Pancreas (tissue), 10 donors: Measurements from ENCODE around the gene GOT2. TPM values are rescaled to one million over a fixed set of nuclear protein-coding genes. Genes with fewer than 3 reads are reported as not detected.

Experiments
- ATAC-seq, 4 donors: fragments of 200-7000 bp; cut with Tn5 transposase; one replicate each; pipeline versions ENCODE4 v1.8.0 to v1.9.1; 2020; ENCODE audit warnings: mild to moderate bottlenecking in 4 of 4, moderate library complexity in 4 of 4
- DNase-seq, 6 donors: peaks; one replicate each; pipeline ENCODE4 v3.0.0-alpha.2; 2020
- FAIRE-seq: peaks from 2 replicates; lab custom pipeline; 2012; peaks lifted over from hg19 to GRCh38; lab: Jason Lieb, UNC
- H3K27ac ChIP-seq, 4 donors: fragments of 200-600 bp; sonication (generic); 1 replicate in 3 of 4; 2 replicates in 1 of 4; pipeline versions ENCODE4 v1.5.0 to v1.8.0; 2020
- H3K27me3 ChIP-seq, 4 donors: fragments of 200-600 bp; one replicate each; pipeline ENCODE4 v1.8.0; 2021
- H3K36me3 ChIP-seq, 3 donors: fragments of 200-600 bp; sonication (generic) in 1 of 3; one replicate each; pipeline versions ENCODE4 v1.5.0 to v1.8.0; 2020 to 2021
- H3K4me1 ChIP-seq, 3 donors: fragments of 200-600 bp; one replicate each; pipeline ENCODE4 v1.8.0; 2021
- H3K4me3 ChIP-seq, 4 donors: fragments of 200-600 bp; sonication (generic) in 2 of 4; one replicate each; pipeline versions ENCODE4 v1.5.0 to v1.8.0; 2020 to 2021
- H3K9me3 ChIP-seq, 4 donors: fragments of 200-600 bp; one replicate each; pipeline ENCODE4 v1.8.0; 2021
- CTCF ChIP-seq, 4 donors: fragments of 200-600 bp; sonication (generic) in 3 of 4; IDR thresholded peaks; one replicate each; pipeline versions ENCODE4 v1.5.0 to v1.8.0; 2021; ENCODE audit warnings: antibody characterized with exemption in 4 of 4
- WGBS, 2 donors: extraction: QIAGEN DNeasy Blood & Tissue Kit; methylation state at CpG; one replicate each; pipeline ENCODE4 v1.1.7; 2013; 5-methylcytosine and 5-hydroxymethylcytosine counted together
- intact Hi-C, 3 donors: fragments of 100-400 bp; cut with DNase I; formaldehyde crosslinking; loops; one replicate each; pipeline versions ENCODE4 v1.11.1 to v1.14.2; 2022
- polyA plus RNA-seq, 2 donors: library from polyadenylated mRNA; stranded (reverse); fragments of 200-250 nt; gene quantifications; one replicate each; pipeline ENCODE4 v1.2.3, GENCODE V29; 2013
- total RNA-seq, 6 donors: library from RNA; stranded (reverse); fragmentation: NEBNext Ultra II Directional in 4 of 6; extraction: Animal tissue kit (Norgen Biotek cat#: 25700) in 4 of 6; gene quantifications; one replicate each; pipeline versions ENCODE4 v1.2.1 to v1.2.4, GENCODE V29; 2021 to 2023
- donor health status: healthy with polysubstance abuse.
- donor health status: DM: no; HTN: no; CAD: no; lungs with moderate emphysema.
- donor health status: DM: no; HTN: no; CAD: no.
- donor health status: control.
- donor health status: control.
- donor health status: Bipolar disorder and iron deficiency.
- donor health status: DM: yes; HTN: yes; CAD: no.
- donor health status: DM: no; HTN: no; CAD: no.
- donor health status: DM: no; HTN: no; CAD: no.
- donor health status: DM: yes; HTN: yes; CAD: no.

GOT2 gene
- total and polyA plus RNA-seq, 8 donors = 17.8 to 34.5 (median 27.8) TPM

GRCh38 chr16:58658796-58659211 is 75.3 kb downstream of the GOT2 start:
- ATAC-seq (no peak), DNase-seq (no peak), FAIRE-seq (no peak)
- no peaks in the 10 kb centered on the region for H3K9me3 ChIP-seq
- no peaks in the 10 kb centered on the region for H3K36me3 ChIP-seq
- H3K4me1 ChIP-seq = peaks cover 0 to 6% (median 0%) of the 10 kb centered on the region in 3 donors
- no peaks in the 10 kb centered on the region for H3K27me3 ChIP-seq
- TF ChIP-seq CTCF (IDR thresholded peaks at IDR 0.05) = no peak
- H3K4me3 ChIP-seq = no peak overlapping the region
- 86 to 87% methylated on average over 3 of the region's 3 CpGs for WGBS, 2 donors
- H3K27ac ChIP-seq = no peak overlapping the region
- intact Hi-C loops = loop anchor here in 1 of 3 donors (5.0 kb wide), 1 partner anchor 147 kb away; no protein-coding TSS in a partner anchor

Other genes with a start within 250 kb of the GOT2 start
- gene NDRG4, start 234.2 kb downstream of the GOT2 start, total RNA-seq = 1 to 10 TPM; 2.0 to 6.7 (median 3.9) TPM
- gene NDRG4, start 234.2 kb downstream of the GOT2 start, polyA plus RNA-seq = 10 to 100 TPM; 10.1 to 25.8 TPM
- gene SETD6, start 218.8 kb downstream of the GOT2 start, total RNA-seq = 10 to 100 TPM; 13.8 to 23.0 (median 20.2) TPM
- gene SETD6, start 218.8 kb downstream of the GOT2 start, polyA plus RNA-seq = 10 to 100 TPM; 30.6 to 38.2 TPM
- 10 to 100 TPM; 51.3 to 84.4 (median 67.5) TPM for gene CNOT1, start 104.5 kb downstream of the GOT2 start, total RNA-seq
- 10 to 100 TPM; 24.3 to 49.7 TPM for gene CNOT1, start 104.5 kb downstream of the GOT2 start, polyA plus RNA-seq
- gene SLC38A7, start 49.5 kb downstream of the GOT2 start, total RNA-seq = 10 to 100 TPM in 1 of 6 donors, 1 to 10 TPM in 5; 3.0 to 11.0 (median 4.9) TPM
- 10 to 100 TPM in 1 of 2 donors, 1 to 10 TPM in 1; 6.0 to 11.3 TPM for gene SLC38A7, start 49.5 kb downstream of the GOT2 start, polyA plus RNA-seq